AG20443 (cell line): ENCODE results near the gene KCNK7.

Source experiments
- DNase-seq: peaks from one replicate; pipeline ENCODE4 v3.0.0; 2012; ENCODE audit warnings: low spot score, mixed read lengths

Gene KCNK7

GRCh38 chr11:65611028-65611757 lies 15.6 kb upstream of the KCNK7 start:
- DNase-seq = no peak

DNA sequence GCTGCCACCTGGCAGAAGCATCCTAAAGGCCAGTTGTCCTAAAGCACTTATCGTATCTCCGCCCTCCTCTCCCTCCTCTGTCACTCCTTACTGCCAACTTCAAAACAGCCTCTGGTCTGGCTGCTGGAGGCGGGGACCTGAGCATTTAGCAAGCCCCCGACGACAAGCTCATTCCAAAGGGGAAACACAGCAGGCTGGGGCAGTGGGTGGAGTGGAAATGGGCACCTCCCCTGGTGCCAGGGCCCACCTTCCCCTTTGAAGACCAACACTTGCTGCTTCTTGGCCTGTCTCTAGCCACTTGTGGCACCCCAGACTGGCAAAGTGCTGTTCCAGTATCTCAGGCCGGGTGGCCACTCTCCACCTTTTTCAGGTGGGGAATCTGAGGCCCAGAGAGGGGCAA lies 14.8 kb upstream of the KCNK7 start:
- no peak for DNase-seq

- DNase-seq = no peak
These were observed 14.1 kb upstream of the KCNK7 start for GRCh38 chr11:65609665-65610064.

GRCh38 chr11:65609229-65609628 lies 13.6 kb upstream of the KCNK7 start:
- peak; percentile 24 for DNase-seq

DNA sequence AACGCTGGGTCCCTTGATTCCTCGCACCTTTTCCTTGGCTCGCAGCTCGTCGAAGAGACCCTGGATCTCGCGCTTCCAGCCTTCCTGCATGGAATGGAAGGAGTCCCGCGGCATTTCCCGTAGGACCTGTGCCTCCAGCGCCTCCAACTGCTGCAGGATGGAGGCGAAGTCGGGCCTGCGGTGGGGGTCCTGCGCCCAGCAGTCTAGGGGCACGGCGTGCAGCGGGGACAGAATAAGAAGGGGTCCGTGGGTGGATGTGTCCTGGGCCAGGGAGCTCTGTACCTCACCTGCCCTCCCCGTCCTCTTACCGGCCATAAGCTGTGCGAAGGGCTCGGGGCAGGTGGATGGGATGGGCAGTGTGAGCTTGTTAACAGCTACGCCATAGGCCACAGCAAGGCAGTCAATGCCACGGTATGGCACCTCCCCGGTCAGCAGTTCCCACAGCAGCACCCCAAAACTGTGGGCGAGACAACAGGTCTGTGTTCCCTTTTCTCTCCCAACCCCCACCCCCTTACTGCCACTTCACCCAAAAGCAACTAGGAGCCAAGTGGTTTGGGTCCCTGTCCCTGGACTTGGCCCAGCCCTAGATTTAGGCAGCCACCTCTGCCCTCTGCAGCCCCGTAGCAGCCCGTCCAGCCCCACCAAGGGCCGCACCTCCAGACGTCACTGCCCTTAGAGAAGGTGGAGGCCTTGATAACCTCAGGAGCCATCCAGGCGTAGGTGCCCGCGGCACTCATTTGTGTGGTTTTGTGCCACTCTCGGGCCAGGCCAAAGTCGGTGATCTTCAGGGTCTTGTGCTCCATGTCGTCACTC lies 12.2 kb upstream of the KCNK7 start:
- DNase-seq = no peak

- DNase-seq = peak; percentile 99
These were observed 11.4 kb upstream of the KCNK7 start for GRCh38 chr11:65606876-65607613.

GRCh38 chr11:65604258-65604657 lies 8.7 kb upstream of the KCNK7 start:
- DNase-seq = no peak

DNA sequence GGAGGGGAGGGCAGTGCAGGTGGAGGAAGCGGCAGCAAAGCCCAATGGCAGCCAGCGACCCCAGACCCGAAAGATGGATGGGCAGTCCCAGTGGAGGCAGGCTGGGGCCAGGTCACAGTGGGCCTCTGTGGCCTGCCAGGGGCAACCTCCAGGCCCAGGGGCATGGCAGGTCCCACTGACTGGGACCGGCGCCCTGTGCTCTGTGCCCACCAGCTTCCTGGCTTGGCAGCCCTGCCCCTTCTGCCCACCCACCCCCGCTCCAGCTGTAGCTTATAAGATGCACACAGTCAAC lies 4.3 kb upstream of the KCNK7 start:
- no peak for DNase-seq

- DNase-seq = no peak
These were observed 3.8 kb upstream of the KCNK7 start for GRCh38 chr11:65599216-65599954.

DNA sequence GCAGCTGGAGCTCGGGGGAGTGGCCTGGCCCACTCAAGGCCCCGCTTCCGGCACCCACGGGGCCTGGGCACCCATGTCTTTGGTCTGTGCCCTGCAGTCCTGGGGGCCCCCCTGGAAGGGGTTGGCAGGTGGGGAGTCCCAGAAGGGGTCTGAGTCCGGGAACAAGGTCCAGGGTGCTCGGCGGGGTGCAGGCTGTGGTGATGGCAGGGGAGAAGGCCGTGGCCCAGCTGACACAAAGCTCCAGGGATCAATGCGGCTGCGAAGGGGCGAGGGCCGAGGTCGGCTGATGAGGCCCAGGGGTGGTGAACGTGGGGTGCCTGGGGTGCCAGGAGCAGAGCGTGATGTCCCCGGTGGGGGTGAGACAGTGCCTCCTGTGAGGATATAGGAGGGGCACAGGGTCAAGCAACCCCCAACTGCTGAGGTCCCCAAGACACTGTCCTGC lies 2.7 kb upstream of the KCNK7 start:
- no peak for DNase-seq

- no peak for DNase-seq
These were observed 920 bp upstream of the KCNK7 start for GRCh38 chr11:65596520-65596919.

GRCh38 chr11:65595131-65595530 lies 469 bp downstream of the KCNK7 start:
- peak; percentile 25 for DNase-seq

DNA sequence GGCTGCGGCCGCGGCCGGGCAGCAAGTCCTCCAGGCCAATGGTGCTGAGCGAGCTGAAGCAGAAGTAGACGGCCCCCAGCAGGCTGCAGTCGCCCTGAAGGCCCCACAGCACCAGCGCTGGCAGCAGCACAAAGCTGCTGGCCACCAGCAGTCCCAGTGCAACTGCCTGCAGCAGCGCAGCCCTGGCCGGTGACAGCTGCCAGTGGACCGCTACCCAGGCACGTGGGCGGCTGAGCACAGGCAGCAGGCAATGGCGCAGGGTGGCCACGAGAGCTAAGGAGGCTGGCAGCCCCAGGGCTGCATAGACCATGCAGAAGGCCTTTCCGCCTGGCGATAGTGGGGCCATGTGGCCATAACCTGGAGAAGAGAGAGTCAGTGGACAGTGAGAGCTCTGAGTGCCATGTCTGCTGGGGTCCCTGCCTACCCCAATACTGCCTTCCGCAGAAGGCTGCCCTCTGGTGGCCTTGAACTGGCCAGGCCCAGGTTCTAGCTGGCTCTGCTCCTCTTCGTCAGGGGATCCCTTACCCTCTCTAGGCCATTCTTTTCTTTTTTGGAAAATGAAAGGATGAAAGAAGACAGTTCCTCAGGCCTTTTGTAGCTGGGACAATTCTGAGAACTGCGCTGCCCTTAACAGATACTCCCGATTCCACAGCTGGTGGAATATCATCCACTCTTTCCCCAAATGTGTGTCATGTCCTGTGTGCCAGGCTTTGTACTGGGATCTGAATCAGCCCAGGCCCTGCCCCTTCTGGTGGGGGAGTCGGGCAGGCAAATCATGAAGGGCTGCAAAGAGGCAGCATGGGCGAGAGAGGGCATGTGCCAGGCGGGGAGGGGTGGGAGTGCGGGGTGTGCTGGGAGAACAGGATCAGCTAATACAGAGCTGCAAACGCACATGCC lies 1.8 kb downstream of the KCNK7 start:
- DNase-seq = peak; percentile 61

GRCh38 chr11:65592858-65593517 lies 2.6 kb downstream of the KCNK7 start:
- no peak for DNase-seq

- peak; percentile 70 for DNase-seq
These were observed 3.4 kb downstream of the KCNK7 start for GRCh38 chr11:65591939-65592857.

DNA sequence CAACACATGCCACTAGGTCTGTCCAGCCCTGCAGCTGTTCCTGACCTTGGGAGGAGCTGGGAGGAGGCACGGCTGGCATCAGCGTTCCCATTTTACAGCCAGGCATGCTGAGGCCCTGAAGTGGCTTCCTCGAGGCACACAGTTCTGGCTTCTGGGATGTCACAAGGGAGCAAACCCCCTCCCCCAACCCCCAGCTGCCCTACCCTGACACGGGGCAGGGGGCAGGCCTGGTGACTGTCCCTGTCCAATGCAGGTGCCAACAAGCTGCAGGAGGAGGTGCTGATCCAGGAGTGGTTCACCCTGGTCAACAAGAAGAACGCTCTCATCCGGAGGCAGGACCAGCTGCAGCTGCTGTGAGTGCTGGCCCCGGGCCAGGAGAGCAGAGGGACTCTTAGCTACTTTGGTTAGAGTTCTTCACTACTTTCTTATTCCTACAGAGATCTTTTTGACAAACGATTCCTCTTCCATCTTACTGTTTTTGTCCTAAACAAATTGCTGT lies 5.3 kb downstream of the KCNK7 start:
- no peak for DNase-seq

GRCh38 chr11:65589444-65590239 lies 6.0 kb downstream of the KCNK7 start:
- DNase-seq = no peak
